Astrocyte of the cerebellum (primary cell): ENCODE results near the gene EPS8L2.

Source experiments
- DNase-seq: peaks from one replicate; pipeline ENCODE4 v3.0.0-alpha.2; 2011; ENCODE audit warnings: low read depth
- H3K4me3 ChIP-seq: 2 replicates; pipeline ENCODE4 v1.5.1; 2011; ENCODE audit warnings: mild to moderate bottlenecking, low read depth, low read length, moderate library complexity
- in situ Hi-C: cut with HindIII; loops from 2 replicates; pipeline ENCODE4 v1.10.0; 2017; ENCODE audit warnings: low sequenced_read_pairs
- TF ChIP-seq, protein P1 (sequence below): IDR thresholded peaks from 2 replicates; pipeline ENCODE4 v1.5.1; 2012; ENCODE audit warnings: low read length, low read depth, moderate library complexity, mild to moderate bottlenecking; ENCODE audit errors: missing control alignments

The EPS8L2 gene

GRCh38 chr11:721247-721740, 15.3 kb downstream of the EPS8L2 start:
- in situ Hi-C loops, result no loop called here
- no peak overlapping the region for H3K4me3 ChIP-seq
- DNase-seq, result no peak
- TF ChIP-seq, protein P1, sequence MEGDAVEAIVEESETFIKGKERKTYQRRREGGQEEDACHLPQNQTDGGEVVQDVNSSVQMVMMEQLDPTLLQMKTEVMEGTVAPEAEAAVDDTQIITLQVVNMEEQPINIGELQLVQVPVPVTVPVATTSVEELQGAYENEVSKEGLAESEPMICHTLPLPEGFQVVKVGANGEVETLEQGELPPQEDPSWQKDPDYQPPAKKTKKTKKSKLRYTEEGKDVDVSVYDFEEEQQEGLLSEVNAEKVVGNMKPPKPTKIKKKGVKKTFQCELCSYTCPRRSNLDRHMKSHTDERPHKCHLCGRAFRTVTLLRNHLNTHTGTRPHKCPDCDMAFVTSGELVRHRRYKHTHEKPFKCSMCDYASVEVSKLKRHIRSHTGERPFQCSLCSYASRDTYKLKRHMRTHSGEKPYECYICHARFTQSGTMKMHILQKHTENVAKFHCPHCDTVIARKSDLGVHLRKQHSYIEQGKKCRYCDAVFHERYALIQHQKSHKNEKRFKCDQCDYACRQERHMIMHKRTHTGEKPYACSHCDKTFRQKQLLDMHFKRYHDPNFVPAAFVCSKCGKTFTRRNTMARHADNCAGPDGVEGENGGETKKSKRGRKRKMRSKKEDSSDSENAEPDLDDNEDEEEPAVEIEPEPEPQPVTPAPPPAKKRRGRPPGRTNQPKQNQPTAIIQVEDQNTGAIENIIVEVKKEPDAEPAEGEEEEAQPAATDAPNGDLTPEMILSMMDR, result no peak

DNA sequence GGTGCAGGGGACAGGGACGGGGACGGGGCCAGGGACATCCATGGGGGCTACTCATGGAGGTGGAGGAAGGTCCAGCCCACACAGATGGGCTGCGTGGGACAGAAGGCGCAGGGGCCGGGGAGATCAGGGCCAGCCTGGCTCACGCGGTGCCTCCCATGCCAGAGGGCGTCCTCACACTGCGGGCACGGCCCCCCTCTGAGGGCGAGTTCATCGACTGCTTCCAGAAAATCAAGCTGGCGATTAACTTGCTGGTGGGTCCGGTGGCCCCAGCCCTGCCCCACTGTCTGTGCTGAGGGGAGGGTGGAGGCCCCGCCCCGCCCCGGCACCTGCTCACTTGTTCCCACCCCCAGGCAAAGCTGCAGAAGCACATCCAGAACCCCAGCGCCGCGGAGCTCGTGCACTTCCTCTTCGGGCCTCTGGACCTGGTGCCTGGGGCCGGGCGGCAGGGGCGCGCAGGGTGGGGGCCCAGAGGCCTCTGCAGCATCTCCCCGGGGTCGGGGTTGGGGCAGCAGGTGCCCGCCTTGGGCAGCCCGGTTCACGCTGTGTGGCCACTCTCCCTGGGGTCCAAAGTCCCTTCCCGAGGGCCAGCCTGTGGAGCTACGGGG, 15.8 kb downstream of the EPS8L2 start:
- in situ Hi-C loops, result no loop called here
- DNase-seq, result no peak
- H3K4me3 ChIP-seq, result no peak overlapping the region
- TF ChIP-seq, protein P1, result no peak

GRCh38 chr11:722346-722811, 16.3 kb downstream of the EPS8L2 start:
- in situ Hi-C loops, result no loop called here

DNA sequence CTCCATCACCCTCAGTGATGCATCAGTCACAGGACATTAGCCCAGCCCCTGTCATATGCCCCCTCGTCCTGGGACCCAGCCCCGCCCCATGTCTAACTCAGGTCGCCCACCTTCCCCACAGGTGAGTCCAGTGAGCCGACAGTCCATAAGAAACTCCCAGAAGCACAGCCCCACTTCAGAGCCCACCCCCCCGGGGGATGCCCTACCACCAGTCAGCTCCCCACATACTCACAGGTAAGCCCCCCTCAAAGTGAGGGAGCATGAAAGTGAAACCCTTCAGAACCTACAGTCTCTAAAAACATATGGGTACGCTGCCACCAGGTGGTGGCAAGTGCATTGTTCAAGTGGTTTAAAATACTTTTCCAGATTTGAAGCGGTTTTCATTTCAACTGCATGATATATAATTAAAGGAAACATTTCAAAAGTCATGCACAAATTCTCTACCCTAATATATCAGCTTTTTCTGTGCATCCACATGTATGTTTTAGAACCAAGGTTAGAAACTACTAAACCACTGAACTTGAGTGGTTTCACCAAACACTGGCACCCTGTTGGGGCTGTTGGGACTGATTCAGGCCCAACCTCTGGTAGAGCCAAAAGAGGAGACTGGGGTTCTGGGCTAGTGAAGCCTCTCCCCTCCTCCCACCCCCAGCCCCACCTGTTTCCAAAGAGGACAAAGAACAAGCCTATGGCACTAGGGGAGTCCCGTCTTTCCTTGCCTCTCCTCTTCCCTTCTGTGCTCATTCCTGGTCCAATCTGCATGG, 17.3 kb downstream of the EPS8L2 start:
- DNase-seq, result peak; percentile 49
- TF ChIP-seq, protein P1, result peak; percentile 51
- no peak overlapping the region for H3K4me3 ChIP-seq
- in situ Hi-C loops, result no loop called here

More at GRCh38 chr11:722346-722811, 16.3 kb downstream of the EPS8L2 start:
- H3K4me3 ChIP-seq, result no peak overlapping the region
- DNase-seq, result no peak
- TF ChIP-seq, protein P1, result no peak

GRCh38 chr11:724049-724777, 18.2 kb downstream of the EPS8L2 start:
- no peak overlapping the region for H3K4me3 ChIP-seq
- in situ Hi-C loops, result no loop called here
- TF ChIP-seq, protein P1, result no peak
- no peak for DNase-seq

DNA sequence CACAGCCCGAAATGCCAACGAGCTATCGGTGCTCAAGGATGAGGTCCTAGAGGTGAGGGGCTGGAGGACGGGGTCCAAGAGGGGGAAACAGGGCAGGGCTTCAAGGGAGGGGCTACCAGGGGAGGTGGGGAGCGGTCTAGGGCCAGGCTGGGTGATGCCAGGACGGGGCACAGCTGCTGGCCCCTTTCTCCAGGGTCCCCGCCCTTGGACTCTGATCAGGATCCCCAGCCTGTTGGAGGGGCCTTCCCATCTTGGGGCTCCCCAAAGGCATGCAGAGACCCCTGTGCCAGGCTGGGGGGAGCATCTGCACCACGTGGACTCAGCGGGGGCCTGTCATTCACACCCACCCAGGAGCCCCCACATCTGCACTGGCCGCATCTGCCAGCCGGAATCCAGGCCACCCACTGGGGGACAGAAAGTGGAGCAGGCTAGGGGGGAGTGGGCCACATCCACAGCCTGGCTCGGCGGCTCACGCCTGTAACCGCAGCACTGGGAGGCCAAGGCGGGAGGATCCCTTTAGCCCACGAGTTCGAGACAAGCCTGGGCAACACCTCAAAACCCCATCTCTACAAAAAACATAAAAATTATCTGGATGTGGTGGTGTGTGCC, 18.9 kb downstream of the EPS8L2 start:
- H3K4me3 ChIP-seq, result no peak overlapping the region
- DNase-seq, result no peak
- TF ChIP-seq, protein P1, result no peak
- in situ Hi-C loops, result no loop called here
